ENCODE data around the gene MAD1L1. TPM values are rescaled to one million over a fixed set of nuclear protein-coding genes. Genes with fewer than 3 reads are reported as not detected.

Gene MAD1L1
- total RNA-seq, 1 experiment from 2014 or later: 38.5 TPM

DNA sequence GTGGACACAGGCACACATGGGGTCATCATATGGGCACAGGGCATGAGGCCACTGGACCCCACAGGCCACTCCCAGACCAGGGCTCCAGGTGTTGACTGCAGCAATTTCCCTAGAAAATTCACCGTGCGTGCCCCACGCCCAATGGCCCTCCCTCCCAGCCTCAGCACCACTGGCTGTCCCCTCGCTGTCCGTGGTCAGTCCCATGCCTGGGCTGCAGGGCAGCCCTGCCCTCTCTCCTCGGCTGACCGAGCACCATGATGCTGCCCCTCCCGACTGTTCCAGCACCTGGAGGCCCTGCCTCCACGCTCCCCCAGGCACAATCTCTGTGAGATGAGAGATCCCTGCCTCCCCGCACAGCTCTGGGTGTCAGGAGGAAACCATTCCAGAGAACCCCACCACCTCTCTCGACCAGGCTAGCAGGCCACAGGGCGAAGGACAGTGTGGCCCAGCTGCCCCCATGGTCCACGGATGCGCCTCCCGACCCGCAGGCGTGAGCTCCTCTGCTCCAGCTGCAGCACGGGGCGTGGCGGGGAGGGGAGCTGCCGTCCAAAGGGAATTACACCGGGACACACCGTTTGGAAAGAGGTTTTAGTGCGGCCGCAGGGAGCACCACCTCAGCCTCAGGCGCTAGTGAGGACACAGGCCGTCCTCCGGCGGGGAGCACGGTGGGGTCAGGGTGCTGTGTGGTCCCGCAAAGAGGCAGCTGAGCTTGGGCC, 21.8 kb upstream of the MAD1L1 start:
- ChIA-PET POLR2A (no interaction called here), RAD21 (ENCODE audit: low non-redundant PET in 1 of 2, low total read pairs in 2 of 2, uncharacterized antibody in 2 of 2, unreplicated experiment in 2 of 2) (interaction anchor here in 1 of 2 experiments (0.5 kb wide), 1 partner anchor 1128 kb away, joined by 3 read pairs; no protein-coding TSS in a partner anchor), CTCF (no interaction called here)
- Histone ChIP-seq H4K20me1 (ENCODE audit: insufficient read depth) (no peaks in the 10 kb centered on the region), H3K79me2 (ENCODE audit: insufficient read depth, low read length) (no peaks in the 10 kb centered on the region), H3K9me2 (ENCODE audit: insufficient read depth) (no peaks in the 10 kb centered on the region), H3K27ac (ENCODE audit: low read depth, low read length) (no peak overlapping the region), H2AFZ (ENCODE audit: low read depth, low read length, poor library complexity, severe bottlenecking) (no peak overlapping the region), H3K36me3 (ENCODE audit: control insufficient read depth in 1 of 2, insufficient read depth in 2 of 2, low read length in 2 of 2) (no peaks in the 10 kb centered on the region), H3K9ac (ENCODE audit: low read length) (no peak overlapping the region), H3K4me3 (replicated peaks in 1 of 2; ENCODE audit: low read depth in 1 of 2, low read length in 2 of 2) (no peak overlapping the region), H3K4me2 (ENCODE audit: low read length) (no peak overlapping the region), H3K27me3 (ENCODE audit: insufficient read depth, low read length) (no peaks in the 10 kb centered on the region), H3K9me3 (ENCODE audit: control insufficient read depth in 1 of 2, insufficient read depth in 1 of 2, low read depth in 1 of 2, low read length in 2 of 2) (no peaks in the 10 kb centered on the region), H3K4me1 (ENCODE audit: control insufficient read depth in 1 of 2, insufficient read depth in 2 of 2, low read length in 2 of 2) (peaks cover 6 to 15% of the 10 kb centered on the region in 2 experiments; a peak in 3 of 4 replicates)
- DNase-seq (ENCODE audit: low read depth, low spot score) (no peak), ATAC-seq (no peak)
- intact Hi-C loops (cut with micrococcal nuclease): no loop called here
- TF ChIP-seq ZFX (IDR thresholded peaks at IDR 0.05) (no peak), ATF3 (IDR thresholded peaks at IDR 0.05) (no peak), CBX3 (IDR thresholded peaks at IDR 0.05; ENCODE audit: low read depth) (no peak), TCF7L2 (IDR thresholded peaks at IDR 0.05; ENCODE audit: borderline replicate concordance, extremely low read depth, insufficient read depth, insufficient read length) (no peak), EZH2 (IDR thresholded peaks at IDR 0.05) (no peak), YY1 (IDR thresholded peaks at IDR 0.05; ENCODE audit: extremely low read depth, insufficient replicate concordance, low read depth, low read length) (no peak), POLR2A (IDR thresholded peaks at IDR 0.05; ENCODE audit: borderline replicate concordance, extremely low read depth, insufficient read depth, insufficient read length) (no peak), POLR2AphosphoS5 (IDR thresholded peaks at IDR 0.05; ENCODE audit: low read depth, low read length) (no peak), EGR1 (IDR thresholded peaks at IDR 0.05; ENCODE audit: low read depth) (no peak), RAD21 (IDR thresholded peaks at IDR 0.05; ENCODE audit: low read depth) (no peak), EZH2phosphoT487 (IDR thresholded peaks at IDR 0.05; ENCODE audit: borderline replicate concordance) (no peak), SIN3A (IDR thresholded peaks at IDR 0.05; ENCODE audit: low read depth) (no peak)
- TF ChIP-seq, protein P1, sequence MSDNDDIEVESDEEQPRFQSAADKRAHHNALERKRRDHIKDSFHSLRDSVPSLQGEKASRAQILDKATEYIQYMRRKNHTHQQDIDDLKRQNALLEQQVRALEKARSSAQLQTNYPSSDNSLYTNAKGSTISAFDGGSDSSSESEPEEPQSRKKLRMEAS (IDR thresholded peaks at IDR 0.05): no peak
- BruUV-seq (replicated peaks): no TSS peak
